Hepatocyte (in vitro differentiated cells): ENCODE data around the gene ANKRD44.

Source experiments
- CTCF ChIP-seq: fragments of 200-600 bp; sonication (generic); IDR thresholded peaks from 2 replicates; pipeline ENCODE4 v1.5.1; 2016; ENCODE audit warnings: antibody characterized with exemption, mild to moderate bottlenecking; ENCODE audit not compliant: poor library complexity
- EZH2 ChIP-seq: fragments of 200-600 bp; sonication (generic); IDR thresholded peaks from 2 replicates; pipeline ENCODE4 v1.6.1; 2016; ENCODE audit warnings: antibody characterized with exemption, mild to moderate bottlenecking, borderline replicate concordance
- EZH2phosphoT487 ChIP-seq: fragments of 200-600 bp; sonication (generic); IDR thresholded peaks from one replicate; pipeline ENCODE4 v1.6.1; 2018; ENCODE audit warnings: antibody characterized with exemption, mild to moderate bottlenecking, low read depth, moderate library complexity; ENCODE audit not compliant: unreplicated experiment, severe bottlenecking

DNA sequence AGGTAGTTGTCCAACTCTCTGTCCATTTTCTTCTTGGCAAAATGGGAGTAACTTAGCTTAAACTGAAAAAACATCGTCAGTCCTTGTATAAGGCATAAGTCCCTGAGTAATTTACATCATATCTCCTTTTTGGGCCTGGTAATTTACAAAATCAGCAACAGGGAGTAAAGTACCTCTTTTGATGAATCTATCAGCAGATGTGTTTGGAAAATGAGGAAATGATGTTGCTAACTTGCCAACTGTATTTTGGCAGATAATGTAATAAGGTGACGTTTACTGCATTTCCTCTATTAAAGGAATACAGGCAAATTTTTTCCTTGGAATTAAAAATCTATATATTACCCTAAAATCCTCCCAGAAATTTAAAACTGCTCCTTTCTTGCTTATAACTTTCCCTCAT is 29.2 kb downstream of the ANKRD44 start:
- no peak for TF ChIP-seq CTCF
- TF ChIP-seq EZH2, result no peak
- no peak for TF ChIP-seq EZH2phosphoT487
